HCT116 (cell line): ENCODE results near the gene UROS. TPM values are rescaled to one million over a fixed set of nuclear protein-coding genes. Genes with fewer than 3 reads are reported as not detected.

Experiments used
- ATAC-seq: fragments of 200-7000 bp; cut with Tn5 transposase; 2 replicates; pipeline ENCODE4 v1.9.1; 2020; ENCODE audit warnings: mild to moderate bottlenecking, moderate library complexity
- BruUV-seq: library from RNA; stranded (reverse); fragments of 400-500 nt; replicated peaks from 2 replicates; lab custom pipeline; 2021; lab: Mats Ljungman, UMichigan
- CTCF ChIA-PET: fragments of 300-600 bp; sonication (Branson Sonifier 250); formaldehyde crosslinking; loops from one replicate; lab custom pipeline; 2021; ENCODE audit warnings: antibody characterized with exemption; lab: Charles Lee
- POLR2A ChIA-PET: fragments of 300-600, 350-600 bp; sonication (Branson Sonifier 250); formaldehyde crosslinking; loops from one replicate; lab custom pipeline; 2021; ENCODE audit warnings: antibody characterized with exemption; lab: Charles Lee
- RAD21 ChIA-PET, 2 experiments: fragments of 300-600 bp; sonication (Branson Sonifier 250); formaldehyde crosslinking; loops; one replicate each; lab custom pipeline; 2023; ENCODE audit warnings: low total read pairs in 2 of 2; ENCODE audit not compliant: uncharacterized antibody in 2 of 2, unreplicated experiment in 2 of 2, low non-redundant PET in 1 of 2; lab: Charles Lee
- DNase-seq: peaks from one replicate; pipeline ENCODE4 v3.0.0-alpha.2; 2010; ENCODE audit warnings: low read depth, low spot score
- H2AFZ ChIP-seq: fragments of 200-600 bp; shearing (Covaris generic), sonication (generic); 2 replicates; pipeline ENCODE4 v1.6.1; 2017; ENCODE audit warnings: low read depth, mixed run types, mixed read lengths, antibody characterized with exemption, low read length; ENCODE audit not compliant: poor library complexity, severe bottlenecking
- H3K27ac ChIP-seq: 2 replicates; pipeline ENCODE4 v1.5.1; 2012; ENCODE audit warnings: low read depth, low read length
- H3K27me3 ChIP-seq: fragments of 200-600 bp; sonication (generic); 2 replicates; pipeline ENCODE4 v1.6.1; 2016; ENCODE audit warnings: mixed run types, low read length, mixed read lengths; ENCODE audit not compliant: insufficient read depth
- H3K36me3 ChIP-seq, 2 experiments: fragments of 200-500 bp in 1 of 2; fragments of 200-600 bp in 1 of 2; sonication (Bioruptor generic) in 1 of 2; sonication (generic) in 1 of 2; 2 replicates each; pipeline versions ENCODE4 v1.5.1 to v1.6.1; 2014 to 2016; ENCODE audit warnings: low read length in 2 of 2, inconsistent platforms in 1 of 2, mixed read lengths in 1 of 2, mixed run types in 1 of 2; ENCODE audit not compliant: insufficient read depth in 2 of 2, control insufficient read depth in 1 of 2
- H3K4me1 ChIP-seq, 2 experiments: fragments of 200-600 bp in 1 of 2; sonication (generic) in 1 of 2; 2 replicates each; pipeline versions ENCODE4 v1.5.1 to v1.6.1; 2012 to 2017; ENCODE audit warnings: low read length in 2 of 2, inconsistent platforms in 1 of 2, mild to moderate bottlenecking in 1 of 2, mixed read lengths in 1 of 2, mixed run types in 1 of 2, moderate library complexity in 1 of 2; ENCODE audit not compliant: insufficient read depth in 2 of 2, control insufficient read depth in 1 of 2
- H3K4me2 ChIP-seq: fragments of 200-600 bp; sonication (generic); 2 replicates; pipeline ENCODE4 v1.6.1; 2017; ENCODE audit warnings: mixed run types, low read length, mixed read lengths
- H3K4me3 ChIP-seq, 2 experiments: fragments of 200-600 bp in 1 of 2; sonication (generic) in 1 of 2; replicated peaks in 1 of 2; 2 replicates each; pipeline ENCODE4 v1.5.1; 2011 to 2016; ENCODE audit warnings: low read length in 2 of 2, control low read depth in 1 of 2, low read depth in 1 of 2, mild to moderate bottlenecking in 1 of 2, mixed read lengths in 1 of 2, mixed run types in 1 of 2
- H3K79me2 ChIP-seq: fragments of 200-600 bp; sonication (generic); 2 replicates; pipeline ENCODE4 v1.6.1; 2017; ENCODE audit warnings: mild to moderate bottlenecking, mixed run types, low read length, moderate library complexity, mixed read lengths; ENCODE audit not compliant: insufficient read depth
- H3K9ac ChIP-seq: fragments of 200-600 bp; sonication (generic); 2 replicates; pipeline ENCODE4 v1.6.1; 2016; ENCODE audit warnings: low read length, mixed read lengths
- H3K9me2 ChIP-seq: fragments of 200-600 bp; sonication (generic), shearing (Covaris generic); 2 replicates; pipeline ENCODE4 v1.6.1; 2017; ENCODE audit warnings: mixed run types, mild to moderate bottlenecking, moderate library complexity; ENCODE audit not compliant: insufficient read depth
- H3K9me3 ChIP-seq, 2 experiments: fragments of 200-500 bp in 1 of 2; fragments of 200-600 bp in 1 of 2; sonication (Bioruptor generic) in 1 of 2; sonication (generic) in 1 of 2; 2 replicates each; pipeline ENCODE4 v1.6.1; 2014 to 2017; ENCODE audit warnings: low read length in 2 of 2, mixed read lengths in 2 of 2, inconsistent platforms in 1 of 2, low read depth in 1 of 2, mild to moderate bottlenecking in 1 of 2, mixed run types in 1 of 2, moderate library complexity in 1 of 2; ENCODE audit not compliant: control insufficient read depth in 1 of 2, insufficient read depth in 1 of 2
- H4K20me1 ChIP-seq: fragments of 200-600 bp; sonication (generic), shearing (Covaris generic); 2 replicates; pipeline ENCODE4 v1.6.1; 2017; ENCODE audit warnings: mixed run types, mild to moderate bottlenecking, moderate library complexity; ENCODE audit not compliant: insufficient read depth
- CBX3 ChIP-seq: IDR thresholded peaks from 2 replicates; pipeline ENCODE4 v1.6.1; 2012; ENCODE audit warnings: low read depth
- POLR2AphosphoS5 ChIP-seq: IDR thresholded peaks from 2 replicates; pipeline ENCODE4 v1.6.1; 2011; ENCODE audit warnings: mild to moderate bottlenecking, low read depth, low read length, moderate library complexity
- SRF ChIP-seq: IDR thresholded peaks from 2 replicates; pipeline ENCODE4 v1.6.1; 2012; ENCODE audit warnings: low read depth
- intact Hi-C: fragments of 100-400 bp; cut with micrococcal nuclease; formaldehyde crosslinking; loops from 2 replicates; pipeline ENCODE4 v1.10.0; 2022
- total RNA-seq: library from RNA; stranded (reverse); gene quantifications from one replicate; pipeline ENCODE4 v1.2.1, GENCODE V29; 2021; ENCODE audit not compliant: unreplicated experiment
- TF ChIP-seq, protein P1 (sequence below): IDR thresholded peaks from 2 replicates; pipeline ENCODE4 v1.6.1; 2012

Gene UROS
- total RNA-seq, 1 experiment from 2014 or later: 63.9 TPM

DNA sequence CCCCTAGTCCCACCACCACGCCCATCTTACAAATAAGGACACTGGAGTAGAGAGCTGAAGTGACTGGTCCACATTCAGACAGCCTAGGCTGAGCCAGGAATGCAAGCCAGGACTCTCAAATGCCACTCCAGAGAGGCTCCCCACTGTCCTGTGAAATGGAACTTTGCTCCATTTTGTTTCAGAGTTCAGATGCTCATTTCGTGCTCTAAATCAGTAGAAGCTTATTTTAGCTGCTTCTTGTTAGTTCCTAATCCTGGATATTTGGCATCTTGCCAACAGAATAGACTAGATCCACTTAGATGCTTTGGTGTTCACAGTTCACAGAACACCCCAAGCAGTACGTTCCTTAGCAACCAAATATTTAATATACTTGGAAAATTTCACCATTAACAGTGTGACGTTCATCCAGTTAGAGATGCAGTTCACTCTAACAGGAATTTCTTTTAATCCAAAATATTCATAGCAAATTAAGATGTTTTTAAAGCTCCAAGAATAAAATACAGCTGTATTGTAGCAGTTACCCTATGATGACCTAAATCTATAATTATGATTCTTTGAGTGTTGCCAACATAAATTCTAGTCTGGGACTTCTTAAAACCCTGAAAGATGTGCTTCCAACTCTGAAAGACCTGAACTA is 54.7 kb downstream of the UROS start:
- Histone ChIP-seq H3K27ac (no peak overlapping the region), H3K9me2 (no peaks in the 10 kb centered on the region), H2AFZ (no peak overlapping the region), H3K9me3 (no peaks in the 10 kb centered on the region), H3K36me3 (peaks cover 19 to 22% of the 10 kb centered on the region in 2 experiments), H3K4me2 (no peak overlapping the region), H3K4me3 (no peak overlapping the region), H3K27me3 (no peaks in the 10 kb centered on the region)
- BruUV-seq: no TSS peak
- no peak for DNase-seq
- ChIA-PET POLR2A (no interaction called here), RAD21 (no interaction called here)
- no peak for ATAC-seq
- peak; percentile 38; the same call in 1 of the 2 replicates for TF ChIP-seq POLR2AphosphoS5
- TF ChIP-seq, protein P1, sequence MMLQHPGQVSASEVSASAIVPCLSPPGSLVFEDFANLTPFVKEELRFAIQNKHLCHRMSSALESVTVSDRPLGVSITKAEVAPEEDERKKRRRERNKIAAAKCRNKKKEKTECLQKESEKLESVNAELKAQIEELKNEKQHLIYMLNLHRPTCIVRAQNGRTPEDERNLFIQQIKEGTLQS: no peak
- TF ChIP-seq, all 23 proteins: peak for 1
- Histone ChIP-seq H3K4me1 (no peaks in the 10 kb centered on the region), H3K79me2 (no peaks in the 10 kb centered on the region), H4K20me1 (no peaks in the 10 kb centered on the region), H3K9ac (no peak overlapping the region)
- intact Hi-C loops: no loop called here
- CTCF ChIA-PET: no interaction called here

- H3K27me3 ChIP-seq: no peaks in the 10 kb centered on the region
- ChIA-PET POLR2A (no interaction called here), RAD21 (no interaction called here), CTCF (no interaction called here)
- H4K20me1 ChIP-seq: no peaks in the 10 kb centered on the region
- H3K36me3 ChIP-seq: peaks cover 25 to 34% of the 10 kb centered on the region in 2 experiments
- TF ChIP-seq, protein P1: no peak
- TF ChIP-seq SRF: no peak
- no peak for TF ChIP-seq CBX3
- no TSS peak for BruUV-seq
- H3K9me2 ChIP-seq: no peaks in the 10 kb centered on the region
- intact Hi-C loops: no loop called here
- H3K79me2 ChIP-seq: no peaks in the 10 kb centered on the region
- no peaks in the 10 kb centered on the region for H3K4me1 ChIP-seq
- ATAC-seq (no peak), DNase-seq (no peak)
- no peak overlapping the region for H3K9ac ChIP-seq
- H3K9me3 ChIP-seq: no peaks in the 10 kb centered on the region
- no peak overlapping the region for H3K4me3 ChIP-seq
- H3K4me2 ChIP-seq: no peak overlapping the region
- H3K27ac ChIP-seq: no peak overlapping the region
- H2AFZ ChIP-seq: no peak overlapping the region
Observed at GRCh38 chr10:125766511-125766910, 56.5 kb downstream of the UROS start.
